HG03432 (cell line): ENCODE results near the gene ZAP70.

ENCODE experiments used
- ATAC-seq: cut with Tn5 transposase; IDR thresholded peaks from one replicate; pipeline ENCODE4 v1.9.1; 2021; ENCODE audit warnings: mild to moderate bottlenecking, moderate library complexity; ENCODE audit not compliant: unreplicated experiment

ZAP70 gene

DNA sequence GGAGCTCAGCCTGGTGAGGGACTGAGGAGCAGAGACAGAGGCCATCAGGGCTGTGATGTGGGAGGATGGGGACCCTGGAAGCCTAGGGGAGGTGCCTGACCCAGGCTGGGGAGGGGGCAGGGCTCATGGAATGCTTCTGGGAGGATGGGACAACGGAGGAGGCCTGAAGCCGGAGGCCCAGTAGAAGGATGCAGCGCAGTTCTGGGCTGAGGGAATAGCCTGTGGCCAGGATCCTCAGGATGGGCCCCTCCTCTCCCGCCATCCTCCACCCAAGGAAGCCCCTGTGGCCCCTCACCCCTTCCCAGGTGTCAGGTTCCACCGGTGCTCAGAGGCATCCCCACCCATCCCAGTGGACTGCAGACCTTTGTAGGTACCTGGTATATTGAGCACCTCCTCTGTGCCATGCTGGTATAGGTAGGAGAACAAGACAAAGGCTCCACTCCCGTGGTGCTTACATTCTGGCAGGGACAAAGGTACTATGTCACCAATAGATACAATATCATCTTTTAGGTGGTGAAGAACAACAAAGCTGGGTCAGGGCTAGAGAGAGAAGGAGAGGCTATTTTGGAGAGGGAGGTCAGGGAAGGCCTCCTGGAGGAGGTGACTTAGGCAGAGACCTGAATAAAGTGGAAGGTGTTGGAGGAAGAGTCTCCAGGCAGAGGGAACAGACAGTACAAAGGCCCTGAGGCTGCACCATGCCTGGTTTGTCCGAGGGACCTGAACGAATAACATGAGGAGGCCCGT lies 2.7 kb downstream of the ZAP70 start:
- ATAC-seq: no peak

DNA sequence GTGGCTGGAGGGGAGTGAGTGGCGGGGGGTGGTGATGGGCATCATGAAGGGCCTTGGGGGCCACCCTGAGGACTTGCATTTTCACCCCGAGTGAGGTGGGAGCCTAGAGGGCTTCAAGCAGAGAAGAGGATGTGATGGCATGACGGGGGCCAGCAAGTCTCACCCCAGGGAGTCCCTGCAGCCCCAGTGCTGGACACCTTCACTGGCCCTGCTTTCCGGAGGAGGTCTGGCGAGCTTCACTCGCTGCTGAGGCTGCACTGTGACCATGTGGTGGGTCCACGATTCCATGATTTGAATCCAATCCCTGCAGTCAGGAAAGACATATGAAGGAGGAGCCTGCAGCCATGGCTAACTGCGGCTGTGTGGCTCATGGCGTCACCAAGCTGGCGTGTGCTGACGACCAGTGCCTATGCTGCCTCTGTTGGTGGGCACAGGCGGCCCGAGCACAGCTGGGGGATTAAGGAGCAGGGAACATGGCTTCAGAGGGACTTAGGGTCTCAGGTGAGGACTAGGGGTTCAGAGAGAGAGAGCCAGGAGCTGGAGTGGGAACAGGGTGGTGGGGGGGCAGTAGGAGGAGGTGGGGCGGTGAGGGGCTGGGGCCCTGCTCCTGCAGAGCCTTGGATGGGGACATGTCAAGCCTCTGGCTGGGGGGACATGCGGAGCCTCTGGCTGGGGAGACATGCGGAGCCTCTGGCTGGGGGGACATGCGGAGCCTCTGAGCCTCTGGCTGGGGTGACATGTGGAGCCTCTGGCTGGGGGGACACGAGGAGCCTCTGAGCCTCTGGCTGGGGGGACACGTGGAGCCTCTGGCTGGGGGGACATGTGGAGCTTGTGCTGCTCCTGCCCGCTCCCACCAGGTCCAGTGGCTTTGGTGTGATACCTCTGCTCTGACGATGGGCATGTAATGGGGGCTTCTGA lies 3.6 kb downstream of the ZAP70 start:
- no peak for ATAC-seq

GRCh38 chr2:97717613-97717995 lies 4.2 kb downstream of the ZAP70 start:
- no peak for ATAC-seq

DNA sequence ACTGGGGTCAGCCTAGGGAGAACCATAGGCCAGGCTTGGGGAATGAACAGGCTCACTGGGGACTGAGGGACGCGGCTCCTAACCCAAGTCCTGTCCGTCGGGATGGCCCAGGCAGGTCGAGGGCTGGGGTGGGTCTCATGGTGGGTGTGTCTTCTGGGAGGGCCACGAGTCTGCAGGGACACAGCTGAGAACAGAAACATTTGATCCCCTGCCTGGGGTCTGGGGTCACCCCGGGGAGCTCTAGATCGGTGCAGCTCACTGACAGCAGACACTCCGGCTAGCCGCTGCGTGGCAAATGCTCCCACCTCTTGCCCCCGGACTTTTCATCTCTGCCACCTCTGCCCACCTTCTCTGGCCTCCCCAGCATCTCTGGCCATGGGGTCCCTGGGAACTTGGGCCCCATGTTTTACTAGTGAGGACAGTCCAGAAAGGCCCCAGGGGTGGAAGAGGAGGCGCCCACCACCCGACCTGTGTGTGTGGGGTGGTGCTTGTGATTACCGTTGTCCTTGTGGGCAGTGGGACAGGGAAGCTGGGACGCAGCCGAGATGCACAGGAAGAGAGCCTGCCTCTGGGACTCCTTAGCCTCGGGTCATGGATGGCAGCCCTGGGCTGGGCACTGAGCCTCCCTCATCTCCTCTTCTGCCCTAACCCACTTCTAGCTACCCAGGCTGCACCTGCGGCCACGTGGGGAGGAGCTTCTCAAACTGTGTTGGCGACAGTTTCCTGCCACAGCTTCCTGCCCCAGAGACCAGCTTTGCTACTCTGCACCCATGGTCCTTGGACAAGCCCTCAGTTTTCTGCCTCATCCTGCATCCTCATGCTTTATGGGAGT lies 4.9 kb downstream of the ZAP70 start:
- ATAC-seq: peak; percentile 76

DNA sequence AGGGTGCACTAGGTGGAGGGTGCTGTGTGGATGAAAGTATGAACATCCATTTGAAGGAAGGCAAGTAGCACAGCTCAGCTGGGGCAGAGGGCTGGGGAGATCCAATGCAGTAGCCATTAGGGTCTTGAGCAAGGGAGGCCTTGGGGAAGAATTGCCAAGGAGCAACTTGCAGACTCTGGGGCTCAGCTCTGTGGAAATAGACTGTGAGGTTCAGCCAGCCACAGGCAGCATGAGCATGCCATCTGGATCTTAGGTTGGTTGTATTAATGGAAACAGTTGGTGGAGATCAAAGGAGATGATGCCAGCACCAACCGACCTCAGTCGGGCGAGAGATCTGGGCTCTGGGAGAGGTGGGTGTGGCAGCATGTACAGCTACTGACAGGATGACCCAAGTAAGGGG lies 5.6 kb downstream of the ZAP70 start:
- no peak for ATAC-seq

DNA sequence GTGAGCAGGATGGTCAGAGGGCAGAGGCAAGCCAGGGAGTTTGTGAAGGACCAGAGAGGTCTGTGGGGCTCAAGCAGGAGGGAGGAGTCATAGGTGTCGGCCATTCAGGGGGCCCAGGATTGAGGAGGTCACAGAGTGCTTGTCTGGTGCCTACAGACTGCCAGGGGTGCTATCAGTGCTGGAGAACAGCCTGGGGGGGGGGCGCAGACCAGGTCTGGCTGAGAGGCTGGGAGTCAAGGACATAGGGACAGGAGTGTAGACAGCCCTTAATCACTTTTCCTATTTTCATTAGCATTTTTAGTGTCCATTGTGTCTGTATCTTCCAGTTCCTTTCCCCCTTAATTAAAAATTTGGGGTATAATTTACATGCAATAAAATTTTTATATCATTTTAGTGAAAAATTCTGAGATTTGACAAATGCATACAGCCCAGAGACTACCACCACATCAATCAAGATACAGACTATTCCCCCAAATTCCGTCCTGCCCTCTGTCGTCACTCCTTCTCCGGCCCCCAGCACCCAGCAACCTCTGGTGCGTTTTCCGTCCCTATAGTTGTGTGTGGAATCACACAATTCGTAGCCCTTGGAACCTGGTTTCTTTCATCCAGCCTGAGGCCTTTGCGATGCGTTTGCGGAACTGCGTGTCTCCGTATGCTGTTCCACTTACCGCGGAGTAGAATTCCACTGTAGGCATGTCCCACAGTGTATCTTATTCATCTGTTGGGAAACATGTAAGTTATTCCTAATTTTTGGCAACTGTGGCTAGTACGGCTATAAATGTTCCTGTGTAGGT lies 6.2 kb downstream of the ZAP70 start:
- ATAC-seq: no peak

GRCh38 chr2:97720746-97721145 lies 7.4 kb downstream of the ZAP70 start:
- no peak for ATAC-seq

- ATAC-seq: no peak
Observed at GRCh38 chr2:97722227-97722626, 8.9 kb downstream of the ZAP70 start.

DNA sequence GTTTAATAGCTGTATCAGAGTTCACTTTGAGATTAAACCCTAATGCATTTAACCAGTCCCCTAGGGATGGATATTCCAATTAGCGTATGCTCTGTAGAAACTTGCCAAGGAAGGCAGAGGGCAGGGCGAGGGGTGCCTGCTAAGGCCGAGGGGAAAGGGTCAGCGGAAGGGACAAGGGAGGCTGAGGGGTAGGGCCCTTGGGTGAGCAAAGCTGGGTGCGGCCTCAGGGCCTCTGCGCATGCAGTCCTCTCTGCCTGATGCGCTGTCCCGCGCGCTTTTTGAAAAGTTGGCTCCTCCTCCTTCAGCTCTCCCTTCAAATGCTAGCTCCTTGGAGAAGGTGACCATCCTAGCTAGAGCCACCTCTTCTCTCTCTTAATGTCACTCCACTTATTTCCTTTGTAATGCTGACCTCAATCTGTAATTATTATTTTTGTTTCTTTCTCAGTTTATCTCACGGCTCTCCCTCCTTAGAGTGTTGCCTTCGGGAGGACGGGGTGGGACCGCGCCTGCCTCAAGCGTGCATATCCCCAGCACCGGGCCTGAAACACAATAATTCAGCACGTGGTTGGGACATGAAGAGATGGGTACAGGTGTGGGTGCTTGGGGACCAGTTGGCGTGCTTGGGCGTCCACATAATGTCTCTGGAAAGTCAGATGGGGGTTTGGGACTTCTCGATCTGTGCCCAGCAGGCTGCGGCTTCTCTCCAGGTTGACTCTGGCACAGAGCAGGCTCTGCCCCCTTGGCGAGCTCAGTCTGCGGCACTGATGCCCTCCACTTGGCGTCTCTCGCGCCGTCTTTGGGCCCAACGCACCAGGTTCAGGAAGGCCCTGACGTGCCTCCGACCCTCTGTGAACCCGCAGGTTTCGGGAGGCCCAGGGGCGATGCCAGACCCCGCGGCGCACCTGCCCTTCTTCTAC lies 10.0 kb downstream of the ZAP70 start:
- no peak for ATAC-seq

DNA sequence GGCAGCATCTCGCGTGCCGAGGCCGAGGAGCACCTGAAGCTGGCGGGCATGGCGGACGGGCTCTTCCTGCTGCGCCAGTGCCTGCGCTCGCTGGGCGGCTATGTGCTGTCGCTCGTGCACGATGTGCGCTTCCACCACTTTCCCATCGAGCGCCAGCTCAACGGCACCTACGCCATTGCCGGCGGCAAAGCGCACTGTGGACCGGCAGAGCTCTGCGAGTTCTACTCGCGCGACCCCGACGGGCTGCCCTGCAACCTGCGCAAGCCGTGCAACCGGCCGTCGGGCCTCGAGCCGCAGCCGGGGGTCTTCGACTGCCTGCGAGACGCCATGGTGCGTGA lies 10.7 kb downstream of the ZAP70 start:
- ATAC-seq: no peak

DNA sequence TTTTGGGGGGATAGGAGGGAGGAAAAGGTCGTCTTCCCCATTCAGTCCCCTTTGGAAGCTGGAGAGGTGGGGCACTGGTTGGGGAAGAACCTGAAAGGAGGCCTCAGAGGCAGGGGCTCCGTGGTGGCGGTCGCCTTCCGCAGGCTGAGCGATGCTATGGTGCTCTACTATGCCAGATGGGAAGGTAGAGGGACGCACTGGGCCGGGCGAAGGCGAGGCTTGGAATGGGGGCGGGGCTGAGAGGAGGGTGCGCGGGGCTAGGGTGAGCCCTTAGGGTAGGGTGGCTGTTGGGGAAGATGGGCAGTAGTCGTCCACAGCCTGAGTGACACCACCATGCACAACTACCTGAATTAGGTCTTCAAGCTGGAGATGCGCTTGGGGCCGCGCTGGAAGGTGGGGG lies 11.1 kb downstream of the ZAP70 start:
- ATAC-seq: no peak

- no peak for ATAC-seq
Observed at GRCh38 chr2:97724946-97725688, 11.7 kb downstream of the ZAP70 start.

DNA sequence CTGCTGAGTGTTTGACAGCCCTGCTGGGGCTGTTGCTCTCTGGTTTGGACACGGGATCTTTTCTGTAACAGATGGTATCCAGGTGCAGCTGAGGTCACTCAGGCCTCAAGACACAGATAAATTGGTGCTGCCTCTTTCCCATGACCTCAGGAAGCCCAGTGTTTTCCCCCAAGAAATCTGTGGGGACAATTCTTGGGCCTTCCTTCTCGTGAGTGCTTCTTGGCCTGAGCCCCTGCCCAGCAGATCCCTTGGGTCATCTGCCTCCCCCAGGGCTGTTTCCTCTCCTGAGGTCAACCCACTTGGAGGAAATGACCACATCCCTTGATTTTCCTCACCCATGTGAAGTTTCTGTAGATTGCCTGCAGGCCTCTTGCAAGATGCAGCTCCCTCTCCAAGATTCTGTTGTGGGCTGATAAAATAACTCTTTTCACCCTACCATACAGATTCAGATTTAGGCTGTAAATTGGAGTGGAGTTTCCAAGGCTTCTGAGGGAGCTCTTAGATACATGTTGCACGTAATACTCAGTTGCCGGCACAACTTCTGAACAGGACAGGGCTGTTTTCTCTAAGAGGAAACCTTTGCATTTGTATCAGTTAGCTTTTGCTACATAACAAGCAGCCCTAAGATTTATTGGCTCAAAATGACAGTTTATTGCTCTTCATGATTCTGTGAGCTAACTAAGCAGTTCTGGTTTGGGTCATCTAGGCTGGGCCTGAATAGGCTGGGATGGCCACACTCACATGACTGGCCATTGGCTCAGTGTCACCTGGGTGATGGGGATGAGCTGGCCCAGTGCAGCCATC lies 13.1 kb downstream of the ZAP70 start:
- no peak for ATAC-seq

- ATAC-seq: no peak
Observed at GRCh38 chr2:97727296-97727695, 13.9 kb downstream of the ZAP70 start.

DNA sequence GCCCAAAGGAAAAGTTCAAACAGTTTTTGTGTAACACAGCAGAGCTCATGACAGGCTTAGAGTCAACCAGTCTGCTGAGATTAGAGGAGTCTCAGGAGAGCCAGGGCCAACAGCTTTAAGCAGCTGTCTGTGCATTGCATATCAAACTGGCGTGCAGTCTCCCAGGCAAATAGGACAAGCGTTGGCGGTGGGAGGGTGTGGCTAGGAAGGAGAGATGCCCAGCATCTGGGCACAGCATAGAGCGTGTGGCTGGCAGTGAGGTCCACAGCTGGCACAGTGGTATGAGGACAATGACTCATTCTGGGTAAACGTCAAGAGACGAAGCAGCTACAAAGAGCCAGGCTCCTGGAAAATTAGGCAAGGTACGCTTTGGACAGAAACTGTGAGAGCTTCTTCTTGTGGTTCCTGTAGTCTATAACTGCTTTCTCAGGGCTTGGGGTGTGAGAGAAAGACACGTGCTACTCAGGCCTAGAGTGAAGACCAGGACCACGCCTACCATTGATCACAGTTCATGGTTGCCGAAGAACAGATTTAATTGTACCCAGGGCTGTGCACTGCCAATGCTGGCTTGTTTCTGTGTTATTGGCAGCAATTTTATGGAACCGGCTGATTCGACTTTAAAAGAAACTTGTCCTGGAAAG lies 14.8 kb downstream of the ZAP70 start:
- ATAC-seq: no peak

GRCh38 chr2:97730245-97730644 lies 16.9 kb downstream of the ZAP70 start:
- ATAC-seq: no peak

DNA sequence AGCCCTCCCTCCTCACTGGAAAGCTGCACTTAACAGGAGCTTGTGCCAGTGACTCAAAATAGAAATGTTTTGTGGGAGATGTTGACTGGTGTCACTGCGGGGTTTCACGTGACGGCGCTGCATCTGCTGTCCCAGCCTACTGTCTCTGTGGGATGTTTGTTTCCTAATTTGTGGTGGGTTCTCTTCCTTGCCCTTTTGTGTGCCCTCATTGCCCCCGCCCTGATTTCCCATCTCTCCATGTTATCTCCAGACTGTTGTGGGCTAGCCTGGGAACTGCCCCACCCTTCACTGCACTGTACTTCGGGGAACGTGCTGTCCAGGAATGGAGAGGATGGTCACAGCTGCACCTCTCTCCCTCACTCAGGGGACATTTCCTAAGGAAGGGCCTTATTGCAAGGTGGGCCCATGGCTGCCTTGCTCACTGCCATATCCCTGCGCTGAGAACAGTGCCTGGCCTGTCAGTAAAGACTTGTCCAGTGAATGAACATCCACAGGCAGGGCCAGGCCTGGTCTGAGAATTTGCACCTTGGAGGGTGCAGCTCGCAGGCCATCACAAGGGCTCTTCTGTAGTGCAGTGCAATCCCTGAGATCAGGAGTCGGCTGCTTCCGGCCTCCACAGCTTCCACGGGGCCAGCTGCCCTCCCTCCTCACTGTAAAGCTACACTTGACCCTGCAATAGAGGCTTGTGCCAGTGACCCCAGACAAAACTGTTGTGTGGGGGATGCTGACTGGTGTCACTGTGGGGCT lies 18.1 kb downstream of the ZAP70 start:
- ATAC-seq: no peak
